ENCODE results near the gene CPLX3. TPM values are rescaled to one million over a fixed set of nuclear protein-coding genes. Genes with fewer than 3 reads are reported as not detected.

Gene CPLX3
- total RNA-seq, 1 experiment from 2014 or later: not detected

DNA sequence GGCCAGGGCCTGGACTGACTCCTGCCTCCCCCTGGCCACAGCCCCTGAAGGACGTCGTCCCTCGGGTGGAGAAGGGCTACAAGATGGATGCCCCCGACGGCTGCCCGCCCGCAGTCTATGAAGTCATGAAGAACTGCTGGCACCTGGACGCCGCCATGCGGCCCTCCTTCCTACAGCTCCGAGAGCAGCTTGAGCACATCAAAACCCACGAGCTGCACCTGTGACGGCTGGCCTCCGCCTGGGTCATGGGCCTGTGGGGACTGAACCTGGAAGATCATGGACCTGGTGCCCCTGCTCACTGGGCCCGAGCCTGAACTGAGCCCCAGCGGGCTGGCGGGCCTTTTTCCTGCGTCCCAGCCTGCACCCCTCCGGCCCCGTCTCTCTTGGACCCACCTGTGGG lies 24.1 kb upstream of the CPLX3 start:
- no peak for DNase-seq (ENCODE audit: low read depth)

DNA sequence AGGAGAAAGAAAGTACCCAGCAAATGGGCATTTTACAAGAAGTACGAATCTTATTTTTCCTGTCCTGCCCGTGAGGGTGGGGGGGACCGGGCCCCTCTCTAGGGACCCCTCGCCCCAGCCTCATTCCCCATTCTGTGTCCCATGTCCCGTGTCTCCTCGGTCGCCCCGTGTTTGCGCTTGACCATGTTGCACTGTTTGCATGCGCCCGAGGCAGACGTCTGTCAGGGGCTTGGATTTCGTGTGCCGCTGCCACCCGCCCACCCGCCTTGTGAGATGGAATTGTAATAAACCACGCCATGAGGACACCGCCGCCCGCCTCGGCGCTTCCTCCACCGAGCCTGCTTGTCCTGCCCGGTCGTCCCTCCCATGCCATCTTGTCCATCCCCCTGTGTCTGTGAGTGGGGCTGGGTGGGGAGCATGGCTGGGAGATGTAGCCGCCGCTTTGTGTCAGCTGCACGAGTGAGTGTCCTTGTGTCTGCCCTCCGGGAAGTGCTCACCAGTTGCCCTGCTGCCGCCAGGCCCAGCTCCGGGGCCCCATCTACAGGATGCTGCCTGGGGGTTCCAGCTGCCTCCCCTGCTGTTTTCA lies 23.5 kb upstream of the CPLX3 start:
- DNase-seq (ENCODE audit: low read depth): no peak

DNA sequence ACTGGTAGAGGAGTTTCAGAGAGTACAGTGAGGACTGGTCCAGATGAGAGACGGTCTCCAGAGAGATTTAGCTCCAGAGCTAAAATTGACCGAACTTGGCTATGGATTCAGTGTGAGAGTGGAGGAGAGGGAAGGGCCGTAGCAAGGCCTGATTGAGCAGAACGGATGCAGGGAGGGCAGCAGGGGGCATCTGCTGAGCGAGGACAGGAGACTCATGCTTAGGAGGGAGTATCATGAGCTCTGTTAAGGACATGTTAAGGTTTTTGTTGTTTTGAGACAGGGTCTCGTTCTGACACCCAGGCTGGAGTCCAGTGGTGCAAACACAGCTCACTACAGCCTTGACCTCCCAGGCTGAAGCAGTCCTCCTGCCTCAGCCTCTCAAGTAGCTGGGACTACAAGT lies 21.5 kb upstream of the CPLX3 start:
- DNase-seq (ENCODE audit: low read depth): no peak

DNA sequence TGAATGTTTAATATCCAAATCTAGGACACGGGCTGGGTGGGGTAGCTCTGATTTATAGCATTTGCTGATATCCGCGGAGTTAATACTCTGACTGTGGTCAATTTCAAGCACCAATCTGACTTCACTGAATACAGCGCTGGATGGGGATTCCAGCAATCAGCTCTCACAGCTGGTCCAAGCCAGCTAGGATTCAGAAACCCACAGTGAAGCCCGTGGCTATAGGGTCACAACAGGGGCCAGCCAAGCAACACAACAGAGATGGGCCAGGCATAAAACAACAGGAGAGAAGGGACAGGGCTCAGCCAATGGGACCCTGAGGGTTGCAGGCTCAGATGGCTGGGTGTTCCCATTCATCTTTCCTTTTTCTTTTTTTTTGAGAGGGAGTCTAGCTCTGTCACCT lies 19.1 kb upstream of the CPLX3 start:
- no peak for DNase-seq (ENCODE audit: low read depth)

DNA sequence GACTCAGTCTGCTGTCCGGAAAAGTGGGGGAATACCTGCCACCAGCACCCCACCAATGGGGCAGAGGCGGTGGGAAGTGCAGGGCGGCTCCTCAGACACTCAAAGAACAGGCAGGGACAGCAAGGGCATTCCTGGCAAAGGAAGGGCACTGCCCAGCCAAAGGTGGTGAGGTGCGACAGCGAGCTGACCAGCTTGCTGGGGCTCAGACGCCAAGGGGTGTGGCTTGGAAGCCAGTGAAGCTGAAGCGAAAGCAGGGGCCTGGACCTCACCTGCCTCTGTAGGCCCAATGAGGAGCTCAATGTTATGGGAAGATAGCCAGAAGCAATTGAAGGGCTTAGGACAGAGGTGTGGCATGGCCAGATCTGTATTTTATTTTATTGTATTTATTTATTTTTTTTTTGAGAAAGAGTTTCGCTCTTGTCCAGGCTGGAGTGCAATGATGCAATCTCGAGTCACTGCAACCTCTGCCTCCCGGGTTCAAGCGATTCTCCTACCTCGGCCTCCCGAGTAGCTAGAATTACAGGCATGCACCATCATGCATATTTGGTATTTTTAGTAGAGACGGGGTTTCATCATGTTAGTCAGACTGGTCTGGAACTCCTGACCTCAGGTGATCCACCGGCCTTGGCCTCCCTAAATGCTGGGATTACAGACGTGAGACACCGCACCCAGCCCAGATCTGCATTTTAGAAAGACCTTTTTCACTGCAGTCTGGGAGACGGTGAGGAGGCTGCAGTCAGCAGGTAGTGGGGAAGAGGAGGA lies 18.2 kb upstream of the CPLX3 start:
- DNase-seq (ENCODE audit: low read depth): no peak

DNA sequence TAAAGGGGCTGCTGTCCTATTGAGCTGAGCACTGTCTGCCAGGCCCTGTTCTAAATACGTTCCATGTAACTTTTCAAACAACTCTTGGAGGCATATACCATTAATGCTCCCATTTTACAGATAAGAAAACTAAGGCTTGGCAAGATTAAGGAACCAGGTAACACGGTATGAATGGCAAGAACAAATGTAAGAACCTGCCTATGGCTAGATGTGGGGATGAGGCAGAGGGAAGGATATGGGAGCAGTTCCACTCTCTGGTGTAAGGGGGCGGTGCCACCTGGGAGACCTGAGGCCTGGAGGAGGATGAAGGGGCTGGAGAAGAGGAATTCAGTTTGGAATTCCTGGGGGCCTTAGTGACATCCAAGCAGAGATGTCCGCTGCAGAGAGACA lies 17.6 kb upstream of the CPLX3 start:
- DNase-seq (ENCODE audit: low read depth): no peak

DNA sequence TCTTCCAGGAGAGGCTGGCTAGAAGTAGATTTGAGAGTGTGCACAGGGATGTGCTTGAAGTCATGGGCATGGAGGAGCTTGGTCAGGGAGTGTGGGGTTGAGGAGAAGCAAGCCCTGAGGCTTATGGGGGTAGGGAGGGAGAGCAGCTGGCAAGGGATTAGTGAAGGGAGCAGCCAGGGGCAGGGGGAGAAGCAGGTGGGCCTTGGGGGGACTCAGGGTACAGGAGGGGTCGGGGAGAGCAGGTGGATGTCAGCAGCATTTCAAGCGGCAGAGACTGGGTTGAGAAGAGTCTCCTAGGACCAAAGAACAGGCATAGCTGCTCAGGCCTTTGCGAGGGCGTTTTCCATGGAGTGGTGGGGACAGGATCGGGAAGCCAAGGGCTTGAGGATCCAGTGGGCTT lies 17.2 kb upstream of the CPLX3 start:
- no peak for DNase-seq (ENCODE audit: low read depth)

DNA sequence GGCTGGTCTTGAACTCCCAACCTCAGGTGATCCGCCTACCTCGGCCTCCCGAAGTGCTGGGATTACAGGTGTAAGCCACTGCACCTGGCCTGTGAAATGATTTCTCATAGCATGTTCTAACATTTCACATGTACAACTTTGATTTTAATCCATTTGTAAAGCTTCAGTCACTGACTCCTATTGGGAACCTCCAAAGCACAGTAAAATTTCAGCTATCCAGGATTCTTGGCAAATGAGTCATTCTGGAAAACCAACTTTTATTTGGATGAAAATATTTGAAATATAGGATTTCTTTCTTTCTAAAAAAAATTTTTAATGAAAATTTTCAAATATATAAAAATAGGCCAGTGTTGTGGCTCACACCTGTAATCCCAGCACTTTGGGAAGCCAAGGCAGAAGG lies 16.5 kb upstream of the CPLX3 start:
- peak; percentile 46 for DNase-seq (ENCODE audit: low read depth)

DNA sequence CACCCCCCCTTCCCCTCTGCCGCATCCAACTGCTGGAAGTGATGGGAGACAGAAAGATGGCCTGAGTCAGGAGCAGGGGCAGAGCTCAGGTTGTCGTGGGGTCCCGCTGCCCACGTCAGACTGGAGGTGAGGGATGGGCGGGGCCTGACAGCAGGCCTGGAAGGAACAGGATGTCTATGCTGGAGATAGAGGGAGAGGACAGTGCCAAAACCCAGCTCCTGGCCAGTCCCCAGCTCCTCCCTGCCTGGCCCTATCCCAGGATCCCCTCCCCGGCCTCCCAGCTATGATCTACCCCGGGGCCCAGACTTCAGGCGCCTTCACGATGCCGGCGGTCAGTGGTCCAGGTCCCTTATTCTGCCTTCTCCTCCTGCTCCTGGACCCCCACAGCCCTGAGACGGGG lies 13.9 kb upstream of the CPLX3 start, which contains the start of gene LMAN1L:
Gene LMAN1L, plus strand, starts transcription at position 303 of the 400 bp plus-strand sequence. Its CDS starts 20 bp downstream, at position 323.
- no peak for DNase-seq (ENCODE audit: low read depth)

DNA sequence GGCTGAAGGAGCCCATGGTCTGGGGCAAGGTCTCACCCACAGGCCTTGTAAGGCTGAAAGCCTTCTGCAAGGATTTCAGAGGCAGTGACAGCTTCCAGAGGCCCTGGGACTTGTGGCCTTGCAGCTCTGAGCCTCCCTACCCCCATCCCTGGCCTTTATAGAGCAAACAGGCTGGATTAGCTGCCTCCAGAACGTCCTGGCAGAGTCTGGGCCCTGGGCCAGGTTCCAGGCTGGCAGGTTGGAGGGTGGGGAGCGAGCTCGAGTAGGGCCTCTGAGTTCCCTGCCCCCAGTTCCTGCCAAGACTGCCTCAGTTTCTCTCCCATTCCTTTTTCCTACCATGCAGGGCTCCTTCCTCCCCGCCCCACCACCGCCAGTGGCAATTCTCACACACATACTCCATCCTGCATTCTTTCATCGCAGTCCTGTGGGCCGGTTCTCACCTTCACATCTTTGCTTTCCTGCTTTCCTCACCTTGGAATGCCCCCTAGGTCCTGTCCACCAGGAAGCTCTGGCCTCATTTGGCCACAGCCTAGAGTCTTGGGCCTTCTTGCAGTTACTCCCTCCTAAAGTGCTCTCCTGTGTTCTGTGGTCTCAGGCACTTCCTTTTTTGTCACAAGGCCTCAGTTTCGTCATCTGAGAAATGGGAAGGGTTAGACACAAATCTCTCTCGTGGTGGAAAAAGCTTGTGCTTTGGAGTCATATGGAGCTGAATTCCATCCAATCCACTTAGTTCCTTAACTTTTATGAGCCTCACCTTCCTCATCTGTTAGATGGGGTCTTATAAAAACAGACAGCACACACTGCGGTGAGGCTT lies 11.1 kb upstream of the CPLX3 start:
- DNase-seq (ENCODE audit: low read depth): no peak

DNA sequence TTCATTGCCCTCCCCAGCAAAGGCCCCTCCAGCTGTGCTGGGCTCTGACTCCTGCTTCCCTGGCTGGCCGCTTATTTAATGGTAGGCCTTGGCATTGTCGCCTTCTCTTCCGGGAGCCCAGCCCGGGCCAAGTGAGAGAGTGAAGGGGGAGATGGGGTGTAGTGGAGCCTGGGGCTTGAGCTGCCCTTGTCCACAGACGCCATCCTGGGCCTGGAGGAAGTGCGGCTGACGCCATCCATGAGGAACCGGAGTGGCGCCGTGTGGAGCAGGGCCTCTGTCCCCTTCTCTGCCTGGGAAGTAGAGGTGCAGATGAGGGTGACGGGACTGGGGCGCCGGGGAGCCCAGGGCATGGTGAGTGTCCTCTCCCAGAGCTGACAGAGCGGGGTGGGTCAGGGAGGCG lies 10.5 kb upstream of the CPLX3 start:
- no peak for DNase-seq (ENCODE audit: low read depth)

DNA sequence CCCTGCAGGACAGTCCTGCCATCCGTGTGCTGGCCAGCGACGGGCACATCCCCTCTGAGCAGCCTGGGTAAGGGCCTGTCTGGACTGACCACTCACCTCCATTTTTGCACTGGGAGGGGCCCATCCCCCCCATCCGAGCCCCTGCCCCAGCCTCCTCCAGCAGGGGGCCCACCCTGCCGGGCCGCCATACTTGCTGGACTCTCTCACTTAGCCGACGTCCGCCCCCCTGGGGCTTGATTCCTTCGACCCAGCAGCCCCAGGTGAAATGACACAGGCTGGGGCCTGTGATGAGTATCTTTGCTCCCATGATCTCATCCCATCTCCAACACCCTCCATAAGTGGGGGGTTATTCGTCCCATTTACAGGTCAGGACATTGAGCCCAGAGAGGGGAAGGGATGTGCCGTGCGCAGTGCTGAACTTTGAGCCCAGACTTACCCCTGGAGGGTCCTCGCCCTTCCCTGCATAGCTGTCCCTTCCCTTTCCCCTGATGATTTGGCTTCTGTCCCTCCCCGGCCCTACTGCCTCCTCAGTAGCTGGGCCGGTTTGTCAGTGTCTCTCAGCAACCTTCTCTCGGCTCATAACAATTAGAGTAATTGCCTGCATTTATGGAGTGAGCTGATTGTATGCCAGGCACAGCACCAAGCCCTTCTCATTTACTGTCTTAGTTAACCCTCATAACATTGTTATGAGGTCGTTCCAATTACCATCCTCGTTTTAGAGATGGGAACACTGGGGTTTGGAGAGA lies 9.6 kb upstream of the CPLX3 start:
- DNase-seq (ENCODE audit: low read depth): no peak

DNA sequence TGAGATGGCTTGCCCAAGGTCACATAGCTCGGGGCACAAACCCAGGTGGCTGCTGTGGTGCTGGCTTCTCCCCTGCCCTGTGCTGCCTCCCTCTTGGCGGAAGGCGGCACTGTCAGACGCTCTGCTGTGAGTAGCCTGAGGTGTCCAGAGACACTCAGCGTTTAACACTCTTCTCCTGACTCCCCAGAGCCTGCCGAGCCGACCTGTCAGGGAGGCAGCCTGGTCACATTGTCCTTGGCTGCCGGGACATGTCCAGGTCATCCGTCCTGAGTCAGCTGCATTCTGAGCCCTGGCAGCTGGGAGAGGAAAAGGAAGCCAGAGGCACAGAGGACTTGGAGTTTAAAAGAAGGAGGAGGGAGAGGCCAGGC lies 9.1 kb upstream of the CPLX3 start:
- peak; percentile 8 for DNase-seq (ENCODE audit: low read depth)

DNA sequence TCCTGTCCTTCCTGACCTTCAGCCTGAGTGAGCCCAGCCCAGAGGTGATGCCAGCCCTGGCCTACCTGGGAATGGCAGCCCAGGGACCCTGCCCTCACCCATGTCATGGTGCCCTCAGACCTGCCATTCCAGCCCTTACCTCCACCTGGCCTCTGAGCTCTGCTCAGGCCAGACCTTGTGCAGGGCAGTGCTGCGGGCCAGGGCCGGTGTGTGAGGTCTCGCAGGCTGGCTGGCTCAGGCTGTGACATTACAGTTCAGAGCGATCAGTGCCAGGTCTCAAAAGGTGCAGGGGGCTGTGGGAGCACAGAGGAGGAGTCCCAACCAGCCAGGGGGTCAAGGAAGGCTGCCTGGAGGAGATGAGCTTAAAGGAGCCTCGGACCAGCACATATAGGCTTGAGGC lies 6.4 kb upstream of the CPLX3 start:
- no peak for DNase-seq (ENCODE audit: low read depth)

DNA sequence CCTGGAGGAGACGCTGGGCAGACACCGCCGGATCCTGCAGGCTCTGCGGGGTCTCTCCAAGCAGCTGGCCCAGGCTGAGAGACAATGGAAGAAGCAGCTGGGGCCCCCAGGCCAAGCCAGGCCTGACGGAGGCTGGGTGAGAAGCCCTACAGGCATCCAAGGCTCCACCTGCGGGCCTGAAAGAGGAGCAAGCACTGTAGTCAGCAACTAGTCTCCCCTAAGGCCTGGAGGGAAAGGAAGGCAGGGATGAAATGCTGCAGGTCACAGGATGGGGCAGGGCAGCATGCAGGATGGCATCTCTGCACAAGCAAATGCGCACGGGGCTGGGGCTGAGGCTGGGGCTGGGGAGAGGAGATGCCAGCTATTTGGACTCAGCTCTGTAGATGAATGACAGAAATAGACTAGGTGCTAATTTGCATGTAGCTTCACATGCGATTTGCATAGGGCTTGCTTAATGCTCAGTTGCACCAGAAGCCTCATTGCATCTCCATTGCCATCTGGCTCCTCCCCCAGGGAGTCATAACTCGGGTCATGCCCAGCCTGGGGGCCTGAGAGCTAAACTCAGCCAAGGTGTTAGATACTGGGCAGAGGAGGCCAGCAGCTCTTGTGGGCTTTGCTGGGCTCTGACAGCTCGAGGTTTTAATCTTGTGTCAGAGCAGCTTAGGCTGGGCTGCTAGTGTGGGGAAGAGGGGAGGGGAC lies 5.2 kb upstream of the CPLX3 start:
- no peak for DNase-seq (ENCODE audit: low read depth)

DNA sequence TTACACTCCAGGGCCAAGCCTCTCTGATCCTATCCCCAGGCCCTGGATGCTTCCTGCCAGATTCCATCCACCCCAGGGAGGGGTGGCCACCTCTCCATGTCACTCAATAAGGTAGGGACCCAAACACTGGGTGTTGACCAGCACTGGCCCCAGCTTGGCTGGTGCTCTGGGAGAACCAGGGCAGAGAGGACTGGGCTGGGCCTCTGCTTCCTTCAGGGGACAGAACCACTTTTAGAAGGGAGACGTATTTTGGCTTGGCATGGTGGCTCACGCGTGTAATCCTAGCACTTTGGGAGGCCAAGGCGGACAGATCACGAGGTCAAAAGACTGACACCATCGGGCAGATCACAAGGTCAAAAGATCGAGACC lies 4.7 kb upstream of the CPLX3 start:
- DNase-seq (ENCODE audit: low read depth): no peak

DNA sequence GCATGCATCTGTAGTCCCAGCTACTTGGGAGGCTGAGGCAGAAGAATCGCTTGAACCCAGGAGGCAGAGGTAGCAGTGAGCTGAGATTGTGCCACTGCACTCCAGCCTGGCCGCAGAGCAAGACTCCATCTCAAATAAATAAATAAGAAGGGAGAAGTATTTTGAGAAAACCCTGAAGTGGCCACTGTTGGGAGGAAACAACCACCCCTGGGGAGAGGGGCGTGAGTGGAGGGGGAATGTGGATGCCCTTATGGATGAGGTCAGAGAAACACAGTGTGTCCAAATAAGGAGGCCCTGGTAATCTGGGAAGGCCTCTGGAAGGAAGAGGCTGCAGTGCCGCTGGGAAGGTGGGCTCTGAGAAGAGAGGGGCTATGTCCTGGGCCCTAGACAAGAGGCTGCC lies 4.2 kb upstream of the CPLX3 start:
- no peak for DNase-seq (ENCODE audit: low read depth)

DNA sequence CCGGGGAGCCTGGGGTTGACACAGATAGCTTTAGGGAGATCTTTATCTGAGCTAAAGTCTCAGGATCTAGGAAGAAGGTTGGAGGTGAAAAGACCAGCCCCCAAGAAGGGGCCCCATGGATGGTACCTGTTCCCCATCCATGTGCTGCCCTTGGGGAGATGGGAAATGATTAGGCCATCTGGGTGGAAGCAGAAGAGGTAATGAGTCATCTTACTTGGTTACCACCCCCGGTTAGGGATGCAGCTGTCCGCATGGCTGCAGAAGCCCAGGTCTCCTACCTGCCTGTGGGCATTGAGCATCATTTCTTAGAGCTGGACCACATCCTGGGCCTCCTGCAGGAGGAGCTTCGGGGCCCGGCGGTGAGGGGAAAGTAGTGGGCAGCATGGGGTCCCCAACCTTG lies 3.1 kb upstream of the CPLX3 start:
- no peak for DNase-seq (ENCODE audit: low read depth)

DNA sequence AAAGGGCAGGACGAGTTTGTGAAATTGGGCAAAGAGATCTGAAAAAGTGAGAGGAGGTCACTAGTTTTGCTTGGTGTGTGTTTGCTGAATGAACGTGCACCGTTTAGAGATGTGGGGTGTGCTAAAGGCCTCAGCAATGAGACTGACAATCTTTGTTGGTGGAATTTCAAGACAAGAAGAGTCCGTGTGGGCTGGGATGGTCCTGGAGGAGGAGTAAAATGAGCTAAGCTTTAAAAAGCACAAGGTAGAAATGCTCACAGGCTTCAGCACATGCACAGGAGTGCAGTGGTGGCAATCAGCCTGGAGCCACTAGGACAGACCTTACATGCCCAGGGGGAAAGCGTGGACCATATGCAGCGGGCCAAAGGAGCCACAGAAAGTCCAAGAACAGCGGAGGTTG lies 1.5 kb upstream of the CPLX3 start:
- DNase-seq (ENCODE audit: low read depth): no peak

DNA sequence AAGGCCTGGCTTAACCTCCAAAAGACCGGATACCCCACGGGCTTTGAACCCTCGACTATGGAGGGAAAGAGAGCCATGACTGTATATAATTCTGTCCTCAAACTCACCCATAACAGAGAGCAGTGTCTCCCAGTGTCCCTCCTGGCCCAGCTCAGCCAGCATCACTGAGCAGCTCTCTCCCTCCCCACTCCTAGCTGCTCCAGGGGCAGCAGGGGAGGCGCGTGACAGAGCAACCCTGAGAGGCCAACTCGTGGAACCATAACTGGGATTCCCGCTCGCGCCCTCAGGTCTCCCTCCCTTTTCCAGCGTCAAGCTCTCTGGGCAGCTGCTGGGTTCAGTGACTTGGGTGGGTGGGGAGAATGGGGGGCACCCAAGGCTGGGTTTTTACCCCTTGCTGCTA lies 561 bp upstream of the CPLX3 start:
- DNase-seq (ENCODE audit: low read depth): no peak

DNA sequence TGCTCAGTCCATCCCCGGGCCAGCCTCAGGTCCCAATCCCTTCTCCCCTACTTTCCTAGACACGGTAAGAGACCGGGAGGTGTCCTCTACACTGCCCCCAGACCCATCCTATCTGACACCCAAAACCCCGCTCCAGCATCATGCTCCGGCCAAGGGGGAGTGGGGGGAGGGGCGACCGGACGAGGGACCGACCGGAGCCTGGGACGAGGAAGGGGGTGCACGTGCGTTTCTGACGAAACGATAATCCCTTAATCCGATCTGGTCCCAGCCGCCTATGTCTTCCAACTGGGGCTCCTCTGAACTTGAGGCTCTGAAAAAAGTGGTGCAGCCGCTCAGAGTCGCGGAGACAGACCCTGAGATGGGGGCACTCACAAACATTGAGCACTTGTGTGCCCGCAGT lies 494 bp downstream of the CPLX3 start:
- no peak for DNase-seq (ENCODE audit: low read depth)

DNA sequence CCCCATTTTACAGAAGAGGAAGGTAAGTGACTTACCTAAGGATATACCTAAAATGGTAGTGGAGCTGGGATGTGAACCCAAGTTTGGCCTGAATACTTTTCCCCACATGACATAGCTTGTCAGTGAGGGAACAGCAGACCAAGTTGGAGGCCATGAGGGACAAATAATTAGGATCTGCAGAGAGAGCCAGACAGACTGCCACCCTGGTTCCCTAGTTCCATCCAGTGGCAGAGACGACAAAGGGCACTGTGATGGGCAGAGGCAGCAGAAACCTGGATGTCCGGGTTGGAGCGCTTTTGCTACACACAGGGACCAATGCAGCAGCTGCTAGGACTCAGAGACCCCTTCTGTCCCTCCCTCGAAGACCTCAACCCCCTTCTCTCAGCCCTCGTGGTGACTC lies 1.2 kb downstream of the CPLX3 start:
- DNase-seq (ENCODE audit: low read depth): no peak

Data from LHCN-M2 (cell line).